Stimulated activated CD4-positive, alpha-beta T cell treated with anti-CD3 and anti-CD28 coated beads, Interleukin-12 subunit alpha, Interleukin-12 subunit beta, amount 100 ng/mL, for 24 hours (primary cell): ENCODE results near the gene KDM2B.
"Not testable (repeated sequence)": the region's sequence is repeated elsewhere in the genome, so short reads cannot be mapped to it uniquely, and the experiment has no call there.

Experiments
- DNase-seq, 2 experiments: peaks; one replicate each; pipeline ENCODE4 v3.0.0-alpha.2; 2020; ENCODE audit warnings: low read depth in 2 of 2

KDM2B gene

GRCh38 chr12:121384891-121385290, 195.9 kb downstream of the KDM2B start:
- not testable (repeated sequence) for DNase-seq

- no peak for DNase-seq
Observed at GRCh38 chr12:121383601-121384021, 197.2 kb downstream of the KDM2B start.

DNA sequence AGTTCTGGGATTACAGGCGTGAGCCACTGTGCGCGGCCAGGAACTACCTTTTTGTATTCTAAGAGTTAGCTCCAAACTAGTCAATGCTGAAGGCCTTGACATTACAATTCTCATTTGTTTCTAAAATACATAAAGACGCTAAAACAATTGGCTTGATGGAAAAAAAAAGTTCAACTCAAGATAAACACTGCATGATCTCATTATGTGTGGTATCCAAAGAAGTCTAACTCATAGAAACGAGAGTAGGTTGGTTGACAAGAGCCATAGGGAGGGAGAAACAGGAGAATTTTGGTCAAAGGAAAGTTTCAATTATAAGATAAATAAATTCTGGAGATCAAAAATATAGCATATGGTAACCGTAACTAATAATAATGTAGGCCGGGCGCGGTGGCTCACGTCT, 200.9 kb downstream of the KDM2B start:
- no peak for DNase-seq
